HG03280 (cell line): ENCODE data around the gene TLNRD1.
A peak's percentile ranks its signal among the peaks of the same experiment; 100 is the strongest.

Experiments used
- ATAC-seq: cut with Tn5 transposase; IDR thresholded peaks from one replicate; pipeline ENCODE4 v1.9.1; 2021; ENCODE audit warnings: mild to moderate bottlenecking, moderate library complexity; ENCODE audit not compliant: unreplicated experiment

The TLNRD1 gene

DNA sequence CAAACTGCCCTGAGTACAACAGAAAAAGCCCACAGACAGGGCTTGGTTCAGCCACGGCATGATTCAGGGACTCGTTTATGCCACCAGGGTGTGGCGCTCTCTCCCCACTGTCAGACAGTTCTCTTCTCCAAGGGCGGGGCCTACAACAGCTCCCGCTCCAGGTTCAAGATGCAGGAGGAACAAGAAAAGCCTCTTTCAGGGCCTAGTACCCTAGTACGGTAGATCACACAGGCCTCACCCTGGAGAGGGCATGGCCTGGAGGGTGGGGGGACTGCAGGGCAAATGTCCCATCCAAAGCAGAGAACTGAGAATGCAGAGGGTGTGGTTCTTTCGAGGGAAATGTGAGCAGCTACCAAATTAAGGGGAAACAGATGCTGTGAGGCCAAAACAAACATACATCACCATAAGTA is 23.1 kb upstream of the TLNRD1 start:
- ATAC-seq: no peak

- ATAC-seq: no peak
Measured at GRCh38 chr15:80978685-80979329, 21.9 kb upstream of the TLNRD1 start.

GRCh38 chr15:80979538-80980200 is 21.1 kb upstream of the TLNRD1 start:
- ATAC-seq: no peak

- ATAC-seq: no peak
Measured at GRCh38 chr15:80982205-80982604, 18.5 kb upstream of the TLNRD1 start.

DNA sequence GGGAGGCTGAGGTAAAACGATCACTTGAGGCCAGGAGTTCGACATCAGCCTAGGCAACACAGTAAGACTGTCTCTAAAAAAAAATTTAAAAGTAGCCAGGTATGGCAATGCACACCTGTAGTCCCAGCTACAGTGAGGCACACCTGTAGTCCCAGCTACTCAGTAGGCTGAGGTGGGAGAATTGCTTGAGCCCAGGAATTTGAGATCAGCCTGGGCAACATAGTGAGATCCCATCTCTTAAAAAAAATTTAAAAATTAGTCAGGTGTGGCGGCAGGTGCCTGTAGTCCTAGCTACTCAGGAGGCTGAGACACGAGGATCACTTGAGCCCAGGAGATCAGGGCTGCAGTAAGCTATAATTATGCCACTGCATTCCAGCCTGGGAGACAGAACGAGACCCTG is 17.9 kb upstream of the TLNRD1 start:
- no peak for ATAC-seq

GRCh38 chr15:80984856-80985255 is 15.9 kb upstream of the TLNRD1 start:
- ATAC-seq: no peak

DNA sequence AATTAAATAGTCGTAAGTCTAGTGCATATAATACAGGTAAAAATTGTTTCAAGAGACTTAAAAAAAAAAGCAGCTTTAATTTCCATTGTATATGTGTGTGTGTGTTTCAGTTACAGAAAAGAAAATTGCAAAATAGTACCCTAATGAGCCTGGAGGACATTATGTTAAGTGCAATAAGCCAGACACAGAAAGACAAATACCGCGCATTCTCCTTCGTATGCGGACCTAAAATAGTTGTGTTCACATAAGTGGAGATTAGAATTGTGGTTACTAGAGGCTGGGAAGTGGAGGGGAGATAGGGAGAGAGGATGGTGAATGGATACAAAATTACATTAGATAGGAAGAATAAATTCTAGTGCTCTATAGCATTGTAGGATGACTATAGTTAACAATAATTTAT is 14.7 kb upstream of the TLNRD1 start:
- ATAC-seq: no peak

DNA sequence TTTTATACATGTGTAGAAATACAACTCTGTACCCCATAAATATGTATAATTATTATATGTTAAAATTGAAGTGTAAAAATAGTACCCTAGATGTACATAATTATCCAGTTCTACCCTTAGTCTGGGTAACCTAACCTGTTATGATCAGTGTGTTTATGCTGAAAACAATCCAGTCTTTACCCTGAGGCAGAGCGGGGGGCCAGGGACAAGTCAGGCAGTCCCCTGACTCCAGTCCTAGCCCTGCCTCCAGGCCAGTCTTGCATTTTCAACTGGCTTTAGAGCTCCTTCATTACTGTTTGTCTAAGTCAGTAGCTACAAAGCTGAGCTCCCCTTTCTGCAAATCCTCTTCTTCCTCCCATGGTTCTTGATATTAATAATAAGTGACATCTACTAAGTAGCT is 14.2 kb upstream of the TLNRD1 start:
- no peak for ATAC-seq

GRCh38 chr15:80988148-80988796 is 12.5 kb upstream of the TLNRD1 start:
- ATAC-seq: no peak

DNA sequence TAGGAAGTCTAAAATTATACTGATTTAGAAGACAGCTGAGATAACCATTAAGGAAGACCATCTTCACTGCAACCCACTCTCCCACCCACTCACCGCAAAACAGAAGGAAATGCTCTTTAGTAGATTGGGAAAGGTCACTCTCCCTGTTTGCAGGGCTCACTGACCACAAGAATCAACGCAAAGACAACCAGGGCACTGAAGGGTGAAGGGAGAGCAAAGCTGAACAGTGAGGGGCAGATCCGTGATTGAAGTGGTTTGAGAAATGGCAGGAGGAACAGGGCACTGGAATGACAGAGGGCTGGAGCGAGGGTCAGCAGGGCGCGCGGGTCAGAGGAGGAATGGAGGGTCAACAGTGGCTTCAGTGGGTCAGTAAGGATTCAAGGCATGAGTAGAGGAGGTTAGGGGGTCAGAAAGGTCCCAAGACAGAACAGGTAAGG is 11.6 kb upstream of the TLNRD1 start:
- peak; percentile 1 for ATAC-seq

DNA sequence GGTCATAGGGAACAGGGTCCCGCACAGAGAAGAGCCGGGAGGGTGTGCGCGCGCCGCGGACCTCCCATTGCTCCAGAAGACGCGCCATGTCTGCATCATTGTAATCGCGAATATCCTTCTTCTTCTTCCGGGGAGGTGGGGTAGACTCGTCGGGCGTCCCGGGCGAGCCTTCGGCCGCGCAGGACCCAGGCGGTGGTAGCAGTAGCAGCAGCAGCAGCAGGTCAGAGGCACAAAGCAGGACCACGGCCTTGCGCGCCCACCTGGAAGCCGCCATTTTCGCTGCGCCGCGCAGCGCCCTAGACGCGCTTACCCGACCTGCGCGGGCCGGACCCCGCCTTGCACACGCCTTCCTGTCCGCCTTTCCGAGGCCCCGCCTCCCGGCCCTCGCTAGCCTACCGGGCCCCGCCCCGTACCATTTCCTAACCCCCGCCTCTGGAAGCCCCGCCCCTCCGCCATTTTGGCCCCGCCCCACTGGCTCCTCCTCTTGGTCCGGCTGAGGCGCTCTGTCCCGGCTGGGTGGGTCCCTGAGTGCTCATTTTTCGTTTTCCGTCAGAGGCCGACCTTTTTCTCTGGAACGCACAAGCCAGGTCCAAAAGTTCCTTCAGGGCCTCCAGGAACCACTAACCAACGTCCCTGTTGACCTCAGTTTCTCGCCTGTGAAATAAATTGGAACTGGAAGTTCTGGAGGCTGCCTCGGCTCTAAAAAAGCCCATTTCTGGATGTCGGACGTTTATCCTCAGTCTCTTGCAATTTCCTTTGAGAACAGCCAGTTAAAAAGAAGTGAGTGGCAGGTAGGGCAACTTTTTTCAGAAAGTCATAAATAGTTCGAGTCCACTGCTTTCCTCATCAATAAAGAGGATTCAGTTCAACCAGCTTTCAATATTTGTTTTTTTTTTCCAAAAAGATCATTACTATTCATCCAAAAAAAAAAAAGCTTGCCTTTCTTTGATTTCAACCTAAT is 10.9 kb upstream of the TLNRD1 start, which contains the start of gene MESD:
Gene MESD, minus strand, starts transcription at position 302 of the 961 bp plus-strand sequence. Its CDS starts 28 bp downstream, at position 274.
- peak; percentile 94 for ATAC-seq

GRCh38 chr15:80990955-80991354 is 9.8 kb upstream of the TLNRD1 start:
- no peak for ATAC-seq

DNA sequence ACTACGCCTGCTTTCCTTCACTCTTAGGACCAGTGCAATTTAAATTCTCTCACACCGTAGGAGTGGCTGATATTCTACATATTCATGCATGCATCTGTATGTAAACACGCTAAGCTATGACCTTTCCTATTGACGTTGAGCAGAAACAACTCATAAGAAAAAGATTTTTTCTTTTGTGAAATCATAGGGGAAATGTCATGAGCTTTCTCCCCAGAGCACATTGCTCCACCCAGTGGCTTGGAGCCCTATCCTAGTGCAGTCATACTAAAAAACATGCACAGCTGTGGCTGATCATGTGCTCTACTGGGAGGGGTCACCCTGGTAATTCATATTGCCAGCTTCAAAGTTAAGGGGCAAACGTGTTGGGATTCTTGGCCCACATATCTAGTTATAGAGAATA is 9.3 kb upstream of the TLNRD1 start:
- no peak for ATAC-seq

GRCh38 chr15:80992006-80992405 is 8.7 kb upstream of the TLNRD1 start:
- no peak for ATAC-seq

GRCh38 chr15:80992441-80992840 is 8.3 kb upstream of the TLNRD1 start:
- no peak for ATAC-seq

DNA sequence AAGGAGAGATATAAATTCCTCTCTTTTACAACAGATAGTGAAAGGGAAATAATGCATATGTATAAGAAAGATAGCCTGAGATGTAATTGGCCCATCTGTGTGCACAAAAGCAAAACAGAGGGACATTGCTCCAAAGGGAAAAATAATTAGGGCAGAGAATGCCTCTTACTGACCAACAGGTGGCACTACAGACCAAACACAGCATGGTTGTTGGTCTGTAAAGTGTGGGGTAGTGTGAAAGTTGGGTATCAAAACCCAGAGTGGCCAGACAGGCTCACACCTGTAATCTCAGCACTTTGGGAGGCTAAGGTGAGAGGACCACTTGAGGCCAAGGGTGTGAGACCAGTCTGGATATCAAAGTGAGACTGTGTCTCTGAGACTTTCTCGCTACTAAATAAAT is 4.5 kb upstream of the TLNRD1 start:
- no peak for ATAC-seq

GRCh38 chr15:80997692-80998091 is 3.0 kb upstream of the TLNRD1 start:
- ATAC-seq: no peak

DNA sequence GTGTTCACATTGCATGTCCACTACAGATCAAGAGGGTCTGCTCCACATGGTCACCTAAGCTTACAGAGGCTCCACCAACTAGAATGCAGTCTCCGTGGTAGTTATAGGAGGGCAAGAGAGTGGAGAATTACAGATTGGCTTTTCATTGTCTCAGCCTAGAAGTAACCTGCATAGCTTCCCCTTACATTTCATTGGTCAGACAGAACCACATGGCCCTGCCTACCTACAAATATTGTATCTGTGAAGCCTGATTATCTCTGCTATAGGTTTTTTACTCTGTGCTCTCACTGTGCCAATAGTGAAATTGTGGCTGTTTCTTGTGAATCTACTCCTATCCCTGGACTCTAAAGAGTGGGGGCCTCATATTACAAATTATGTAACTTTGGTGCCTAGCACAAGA is 2.5 kb upstream of the TLNRD1 start:
- ATAC-seq: no peak

GRCh38 chr15:80999623-81000036 is 1.1 kb upstream of the TLNRD1 start:
- peak; percentile 23 for ATAC-seq

- no peak for ATAC-seq
Measured at GRCh38 chr15:81000144-81000623, 539 bp upstream of the TLNRD1 start.
